CD1c-positive myeloid dendritic cell (primary cell): Measurements from ENCODE around the gene ANKRD42.

Experiments used
- DNase-seq: peaks from one replicate; pipeline ENCODE4 v3.0.0-alpha.2; 2016; ENCODE audit errors: extremely low spot score

Gene ANKRD42

DNA sequence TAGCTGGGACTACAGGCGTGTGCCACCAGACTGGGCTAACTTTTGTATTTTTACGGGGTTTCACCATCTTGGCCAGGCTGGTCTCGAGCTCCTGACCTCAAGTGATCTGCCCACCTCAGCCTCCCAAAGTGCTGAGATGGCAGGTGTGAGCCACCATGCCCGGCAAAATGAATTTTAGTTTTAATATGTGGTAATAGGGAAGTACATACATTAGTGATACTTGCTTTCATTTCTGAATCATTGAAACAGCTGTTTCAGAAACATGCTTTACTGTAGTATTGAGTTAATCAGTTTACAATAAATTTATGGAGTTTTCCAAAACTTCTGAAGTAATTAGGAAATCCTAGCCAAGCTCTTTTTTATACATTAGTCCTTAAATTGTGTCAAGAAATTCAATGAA is 21.0 kb upstream of the ANKRD42 start:
- no peak for DNase-seq

DNA sequence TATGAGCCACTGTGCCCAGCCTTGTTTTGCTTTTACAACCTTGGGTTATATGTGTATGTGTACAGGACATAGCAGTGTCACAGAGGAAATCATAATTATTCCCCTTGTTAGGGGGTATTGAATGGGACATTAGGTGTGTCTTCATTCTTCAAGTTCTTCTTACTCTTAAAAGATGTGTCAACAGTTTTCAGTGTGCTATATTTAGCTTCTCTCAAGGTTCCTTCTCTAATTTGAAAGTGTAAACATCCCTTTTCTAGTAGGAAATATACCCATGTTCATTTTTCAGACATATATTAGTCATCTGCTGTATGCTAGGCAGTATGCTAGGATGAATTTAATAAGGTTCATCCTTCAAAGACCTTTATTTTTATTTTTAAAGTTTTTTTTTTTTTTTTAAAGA is 19.5 kb upstream of the ANKRD42 start:
- peak; percentile 51 for DNase-seq

DNA sequence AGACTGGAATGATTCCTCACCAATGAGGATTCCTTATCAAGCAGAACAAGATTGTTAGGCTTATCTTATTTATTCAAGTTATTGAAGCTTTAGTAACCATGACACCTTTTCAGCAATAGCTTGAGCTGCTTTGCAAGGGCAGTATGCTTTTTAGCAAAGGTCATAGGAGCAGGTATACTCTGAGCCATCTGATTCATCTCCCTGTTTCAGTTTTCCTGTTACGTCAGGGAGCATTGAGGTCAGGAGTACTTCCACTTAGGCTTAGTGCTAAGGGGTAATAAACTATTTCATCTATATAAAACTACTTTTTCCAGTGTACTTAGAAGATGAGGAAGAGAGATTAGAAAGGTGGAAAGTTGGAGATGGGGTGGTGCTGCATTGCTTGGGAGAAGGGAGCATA is 17.7 kb upstream of the ANKRD42 start:
- DNase-seq: no peak

DNA sequence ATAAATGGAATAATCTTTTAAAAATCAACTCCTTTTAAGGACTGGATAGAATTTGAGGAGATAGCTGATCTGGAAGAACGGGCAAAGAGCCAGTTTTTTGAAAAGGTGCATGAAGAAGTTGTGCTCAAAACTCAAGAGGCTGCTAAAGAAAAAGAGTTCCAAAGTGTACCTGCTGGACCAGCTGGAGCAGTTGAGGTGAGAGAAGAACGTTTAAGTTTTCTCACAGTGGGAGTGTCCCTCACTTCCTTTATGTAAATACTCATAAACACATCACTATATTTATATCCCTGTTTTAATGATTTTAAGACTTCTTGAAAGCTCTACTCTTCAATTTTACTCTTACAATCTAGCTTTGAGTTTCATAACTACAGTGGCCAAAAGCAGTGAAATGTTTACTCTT is 11.7 kb upstream of the ANKRD42 start:
- no peak for DNase-seq

- no peak for DNase-seq
Observed at GRCh38 chr11:83185767-83186166, 7.7 kb upstream of the ANKRD42 start.

- DNase-seq: no peak
Observed at GRCh38 chr11:83187465-83187864, 6.0 kb upstream of the ANKRD42 start.

- no peak for DNase-seq
Observed at GRCh38 chr11:83191491-83191890, 2.0 kb upstream of the ANKRD42 start.

DNA sequence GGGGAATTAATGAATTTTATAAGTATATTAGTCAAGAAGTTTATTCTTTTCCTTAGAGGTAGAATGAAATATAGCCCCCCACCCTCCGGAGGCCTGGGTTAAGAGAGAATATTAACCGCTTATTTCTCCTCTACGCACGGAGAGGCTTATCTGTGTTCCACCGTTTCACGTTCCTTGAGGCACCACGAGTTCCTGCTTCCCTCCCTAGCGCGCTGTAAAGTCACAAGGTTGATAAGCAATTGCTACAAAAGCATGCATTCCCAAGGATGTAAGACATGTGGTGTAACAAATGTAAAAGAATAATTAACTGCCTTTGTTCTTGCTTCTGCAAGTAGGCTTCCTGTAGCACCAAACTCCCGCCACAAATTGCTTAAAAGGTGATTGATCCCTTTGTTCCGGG is 1.5 kb upstream of the ANKRD42 start:
- no peak for DNase-seq

GRCh38 chr11:83192606-83193245 is 786 bp upstream of the ANKRD42 start:
- DNase-seq: no peak

GRCh38 chr11:83194281-83195142 is 1.0 kb downstream of the ANKRD42 start:
- peak; percentile 85 for DNase-seq

GRCh38 chr11:83195143-83195466 is 1.6 kb downstream of the ANKRD42 start:
- DNase-seq: peak; percentile 39

GRCh38 chr11:83195649-83196048 is 2.1 kb downstream of the ANKRD42 start:
- no peak for DNase-seq

DNA sequence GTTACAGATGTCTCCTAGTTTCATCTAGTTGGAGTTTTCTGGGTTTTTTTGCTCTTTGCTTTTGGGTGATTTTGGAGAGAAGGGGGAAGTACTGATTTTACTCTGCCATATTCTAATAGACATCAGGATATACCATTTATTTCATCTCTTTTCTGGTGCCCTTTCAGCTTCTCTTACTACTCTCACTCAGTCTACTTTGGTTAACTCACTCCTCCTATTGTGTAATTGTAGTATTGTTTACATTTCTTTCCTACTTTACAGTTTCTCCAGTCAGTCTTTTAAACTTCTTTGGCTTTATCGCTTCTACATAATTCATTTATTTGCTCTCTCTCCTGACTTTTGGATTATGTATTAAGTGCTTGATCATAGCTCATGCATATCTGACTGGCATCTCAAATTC is 6.5 kb downstream of the ANKRD42 start:
- no peak for DNase-seq

DNA sequence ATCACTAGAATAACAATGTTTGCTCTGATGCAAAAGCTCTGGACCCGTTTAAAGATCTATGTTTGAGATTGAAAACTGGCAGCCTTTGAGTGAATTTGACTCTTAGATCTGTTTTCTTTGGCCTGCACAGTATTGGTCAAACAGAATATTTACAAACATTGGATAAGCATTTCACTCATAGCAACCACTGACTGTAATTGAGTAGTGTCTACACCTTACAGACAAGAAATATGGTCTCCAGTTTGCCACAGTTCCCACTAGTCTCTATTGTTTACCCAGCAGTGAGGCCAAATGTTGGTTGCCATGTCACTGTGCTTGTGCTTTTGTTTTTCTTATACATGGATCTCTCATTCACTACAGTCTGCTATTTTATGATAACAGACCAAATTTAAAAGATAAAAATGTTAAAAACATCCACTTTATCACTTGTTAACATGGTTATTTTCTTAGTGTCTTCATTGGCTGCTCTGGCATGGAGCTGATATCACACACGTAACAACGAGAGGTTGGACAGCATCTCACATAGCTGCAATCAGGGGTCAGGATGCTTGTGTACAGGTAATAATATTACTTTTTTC is 12.2 kb downstream of the ANKRD42 start:
- DNase-seq: no peak

- no peak for DNase-seq
Observed at GRCh38 chr11:83206221-83206620, 12.7 kb downstream of the ANKRD42 start.

DNA sequence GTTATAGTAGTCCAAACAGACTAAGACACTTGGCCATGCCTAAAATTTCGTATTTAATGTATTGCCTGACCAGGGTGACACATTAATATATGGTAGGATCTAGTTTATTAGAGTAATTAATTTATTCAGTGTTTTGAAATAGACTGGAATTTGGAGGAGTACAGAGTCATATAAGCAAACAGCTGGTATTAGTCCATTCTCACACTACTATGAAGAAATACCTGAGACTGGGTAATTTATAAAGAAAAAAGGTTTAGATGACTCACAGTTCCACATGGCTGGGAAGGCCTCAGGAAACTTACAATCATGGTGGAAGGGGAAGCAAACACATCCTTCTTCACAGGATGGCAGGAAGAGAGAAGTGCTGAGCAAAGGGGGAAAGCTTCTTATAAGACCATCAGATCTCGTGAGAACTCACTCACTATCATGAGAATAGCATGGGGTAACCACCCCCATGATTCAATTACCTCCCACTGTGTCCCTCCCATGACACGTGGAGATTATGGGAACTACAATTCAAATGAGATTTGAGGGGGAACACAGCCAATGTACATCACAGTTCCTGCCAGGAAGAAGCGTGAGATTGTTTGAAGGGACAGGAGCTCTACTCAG is 13.4 kb downstream of the ANKRD42 start:
- DNase-seq: peak; percentile 6

- no peak for DNase-seq
Observed at GRCh38 chr11:83219095-83219494, 25.6 kb downstream of the ANKRD42 start.

- DNase-seq: no peak
Observed at GRCh38 chr11:83220260-83220659, 26.7 kb downstream of the ANKRD42 start.

- DNase-seq: no peak
Observed at GRCh38 chr11:83221694-83222093, 28.2 kb downstream of the ANKRD42 start.

- no peak for DNase-seq
Observed at GRCh38 chr11:83222499-83222898, 29.0 kb downstream of the ANKRD42 start.

DNA sequence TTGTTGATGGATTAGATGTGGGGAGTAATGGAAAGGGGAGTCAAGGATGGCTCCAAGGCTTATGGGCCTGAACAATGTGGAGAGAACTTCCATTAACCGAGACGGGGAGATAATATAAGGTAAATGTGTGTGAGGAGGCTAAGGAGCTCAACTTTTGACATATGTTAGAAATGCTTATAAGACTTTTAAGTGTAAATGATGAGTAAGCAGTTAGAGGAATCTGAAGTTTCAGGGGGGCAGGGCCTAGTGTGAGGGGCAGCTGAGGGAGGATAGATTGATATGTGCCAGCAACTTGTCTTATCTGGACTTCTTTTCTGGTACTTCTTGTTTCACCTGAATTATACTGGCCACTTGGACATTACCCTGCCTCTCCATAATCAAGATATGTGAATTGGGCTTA is 29.9 kb downstream of the ANKRD42 start:
- no peak for DNase-seq

GRCh38 chr11:83235825-83236224 is 42.3 kb downstream of the ANKRD42 start:
- no peak for DNase-seq

- no peak for DNase-seq
Observed at GRCh38 chr11:83238111-83238510, 44.6 kb downstream of the ANKRD42 start.
